HCT116 (cell line): ENCODE results near the gene LRRD1.

ENCODE experiments used
- CTCF ChIP-seq, 3 experiments: fragments of 200-600 bp in 1 of 3; sonication (generic) in 1 of 3; IDR thresholded peaks in 2 of 3; conservative IDR thresholded peaks in 1 of 3; 2 replicates each; pipeline ENCODE4 v1.5.1; 2012 to 2017; ENCODE audit warnings: low read depth in 2 of 3, low read length in 2 of 3, antibody characterized with exemption in 1 of 3, borderline replicate concordance in 1 of 3, control low read depth in 1 of 3, mild to moderate bottlenecking in 1 of 3, mixed read lengths in 1 of 3, mixed run types in 1 of 3, moderate library complexity in 1 of 3; ENCODE audit not compliant: insufficient read depth in 1 of 3
- EZH2 ChIP-seq: fragments of 200-600 bp; sonication (generic); IDR thresholded peaks from 2 replicates; pipeline ENCODE4 v1.6.1; 2017; ENCODE audit warnings: antibody characterized with exemption, mixed run types
- POLR2A ChIP-seq: IDR thresholded peaks from 2 replicates; pipeline ENCODE4 v1.7.0; 2011; ENCODE audit warnings: borderline replicate concordance; ENCODE audit not compliant: insufficient read depth, insufficient read length; ENCODE audit errors: extremely low read depth
- TCF7L2 ChIP-seq: IDR thresholded peaks from 2 replicates; pipeline ENCODE4 v1.7.0; 2011; ENCODE audit warnings: borderline replicate concordance, inconsistent platforms; ENCODE audit not compliant: insufficient read depth, insufficient read length; ENCODE audit errors: extremely low read depth

- TF ChIP-seq CTCF (IDR thresholded peaks at IDR 0.05 in 2 of 3, conservative IDR thresholded peaks at IDR 0.05 in 1 of 3; ENCODE audit: borderline replicate concordance in 1 of 3, insufficient read depth in 1 of 3, low read depth in 2 of 3, low read length in 2 of 3) (no peak), EZH2 (no peak), POLR2A (no peak), TCF7L2 (no peak)
These were observed 45.7 kb downstream of the LRRD1 start for GRCh38 chr7:92133133-92133736.
